NCI-H2227 (cell line): Measurements from ENCODE around the gene KIF1B.
"Not testable (repeated sequence)": the region's sequence is repeated elsewhere in the genome, so short reads cannot be mapped to it uniquely, and the experiment has no call there.

ENCODE experiments used
- DNase-seq: peaks from one replicate; lab custom pipeline; 2025; ENCODE audit not compliant: unreplicated experiment; lab: John Stamatoyannopoulos, UW

KIF1B gene

DNA sequence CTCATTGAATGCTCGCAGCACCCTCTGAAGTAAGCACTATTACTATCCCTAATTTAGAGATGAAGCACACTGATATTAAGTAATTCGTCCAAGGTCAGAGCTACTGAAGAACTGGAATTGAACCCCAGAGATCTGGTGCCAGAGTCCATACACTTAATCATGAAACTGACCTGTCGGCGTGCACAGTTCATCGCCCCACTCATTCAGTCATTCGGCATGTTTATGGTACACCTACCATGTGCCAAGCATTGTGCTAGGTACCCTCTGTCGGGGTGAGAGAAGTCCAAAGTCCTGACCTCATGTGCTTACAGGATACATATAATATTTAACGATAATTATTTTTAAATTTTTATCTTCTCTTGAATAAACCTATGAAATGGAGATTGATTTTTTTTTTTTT lies 214.3 kb downstream of the KIF1B start:
- DNase-seq: no peak

DNA sequence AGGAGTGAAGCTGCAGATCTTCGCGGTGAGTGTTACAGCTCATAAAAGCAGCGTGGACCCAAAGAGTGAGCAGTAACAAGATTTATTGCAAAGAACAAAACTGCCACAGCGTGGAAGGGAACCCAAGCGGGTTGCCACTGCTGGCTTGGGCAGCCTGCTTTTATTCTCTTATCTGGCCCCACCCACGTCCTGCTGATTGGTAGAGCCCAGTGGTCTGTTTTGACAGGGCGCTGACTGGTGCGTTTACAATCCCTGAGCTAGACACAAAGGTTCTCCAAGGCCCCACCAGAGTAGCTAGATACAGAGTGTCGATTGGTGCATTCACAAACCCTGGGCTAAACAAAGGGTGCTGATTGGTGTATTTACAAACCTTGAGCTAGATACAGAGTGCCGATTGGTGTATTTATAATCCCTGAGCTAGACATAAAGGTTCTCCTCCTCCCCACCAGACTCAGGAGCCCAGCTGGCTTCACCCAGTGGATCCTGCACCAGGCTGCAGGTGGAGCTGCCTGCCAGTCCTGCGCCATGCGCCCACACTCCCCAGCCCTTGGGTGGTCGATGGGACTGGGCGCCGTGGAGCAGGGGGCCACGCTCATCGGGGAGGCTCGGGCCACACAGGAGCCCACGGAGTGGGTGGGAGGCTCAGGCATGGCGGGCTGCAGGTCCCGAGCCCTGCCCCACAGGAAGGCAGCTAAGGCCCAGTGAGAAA lies 215.6 kb downstream of the KIF1B start:
- DNase-seq: not testable (repeated sequence)

DNA sequence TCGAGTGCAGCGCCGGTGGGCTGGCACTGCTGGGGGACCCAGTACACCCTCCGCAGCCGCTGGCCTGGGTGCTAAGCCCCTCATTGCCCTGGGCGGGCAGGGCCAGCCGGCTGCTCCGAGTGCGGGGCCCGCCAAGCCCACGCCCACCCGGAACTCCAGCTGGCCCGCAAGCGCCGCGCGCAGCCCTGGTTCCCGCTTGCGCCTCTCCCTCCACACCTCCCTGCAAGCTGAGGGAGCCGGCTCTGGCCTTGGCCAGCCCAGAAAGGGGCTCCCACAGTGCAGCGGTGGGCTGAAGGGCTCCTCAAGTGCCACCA lies 216.1 kb downstream of the KIF1B start:
- DNase-seq: not testable (repeated sequence)

DNA sequence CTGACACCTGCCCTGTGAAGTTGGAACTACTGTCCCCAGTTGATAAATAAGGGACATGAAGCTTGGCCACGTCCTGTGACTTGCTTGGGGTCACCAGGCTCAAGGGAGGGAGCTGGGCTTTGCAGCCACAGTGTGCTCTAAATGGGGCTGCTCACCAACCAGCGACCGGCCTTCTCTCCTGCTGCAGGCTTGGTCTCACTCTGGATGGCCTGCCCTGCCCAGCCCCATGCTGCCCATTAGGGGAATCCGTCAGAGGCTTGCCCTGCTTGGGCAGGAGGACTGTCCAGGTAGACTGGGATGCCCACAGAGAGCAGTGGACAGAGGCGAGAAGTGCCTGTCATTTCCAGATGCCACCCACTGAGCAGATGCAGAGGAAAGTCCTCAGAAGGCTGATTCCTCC lies 218.6 kb downstream of the KIF1B start:
- no peak for DNase-seq

DNA sequence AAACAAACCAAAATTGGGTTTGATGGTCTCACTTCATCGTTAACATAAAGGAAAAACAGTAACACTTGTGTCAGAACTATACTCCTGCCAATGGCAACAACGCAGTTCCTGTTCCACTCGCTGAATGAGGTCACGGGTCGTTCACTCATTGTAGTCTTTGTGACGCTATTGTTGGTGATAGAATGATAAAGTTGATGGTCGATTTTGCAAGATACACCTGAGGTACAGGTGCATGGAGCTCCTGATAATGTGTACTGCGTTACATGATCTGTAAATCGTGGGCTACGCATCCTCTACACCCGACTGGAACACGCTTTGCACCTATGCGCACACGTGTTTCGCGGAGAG lies 219.5 kb downstream of the KIF1B start:
- DNase-seq: no peak

DNA sequence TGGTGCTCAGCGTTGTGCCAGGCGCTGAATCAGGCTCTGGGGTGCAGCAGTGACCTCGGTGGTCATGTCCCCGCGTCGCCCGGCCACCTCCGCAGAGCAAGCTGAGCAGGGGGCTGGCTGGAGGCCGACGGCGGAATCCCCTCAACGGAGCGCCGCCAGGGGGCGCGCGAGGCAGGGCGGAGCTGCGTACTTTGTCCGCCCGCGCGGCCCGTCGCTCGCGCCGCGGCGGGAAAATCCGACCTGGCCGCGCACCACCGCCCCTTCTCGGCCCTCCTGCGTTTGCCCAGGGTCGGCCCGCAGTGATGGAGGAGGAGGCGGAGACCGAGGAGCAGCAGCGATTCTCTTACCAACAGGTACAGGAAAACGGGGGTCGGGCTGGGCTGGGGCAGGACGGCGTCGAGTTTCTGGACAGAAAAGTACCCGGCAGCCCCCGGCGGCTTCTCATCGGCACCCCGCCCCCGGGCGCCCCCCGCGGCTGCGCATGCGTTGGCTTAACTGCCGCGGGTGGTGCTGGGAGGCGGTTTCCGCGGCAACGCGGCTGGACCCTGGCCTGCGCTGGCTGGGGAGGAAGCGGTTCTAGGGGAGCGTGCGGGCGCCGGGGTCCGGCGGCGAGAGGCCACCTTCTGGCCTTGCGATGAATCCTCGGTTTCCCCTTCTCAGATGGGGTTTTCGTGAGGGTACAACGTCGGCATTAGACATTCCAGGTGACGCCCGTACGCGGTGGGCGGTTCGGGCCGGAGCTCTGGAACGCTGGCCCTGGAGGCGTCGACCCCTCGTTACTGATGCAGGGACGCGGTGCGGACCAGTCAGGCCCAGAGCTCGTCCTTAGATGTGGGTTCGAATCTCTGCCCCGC lies 220.1 kb downstream of the KIF1B start, which contains the start of gene CENPS:
Gene CENPS (plus strand): TSS at position 218 of the 854 bp plus-strand sequence. CDS start 85 bp downstream, at position 303.
- DNase-seq: peak; percentile 94
